ENCODE measurements around the gene OFD1.
A peak's percentile ranks its signal among the peaks of the same experiment; 100 is the strongest.

OFD1 gene, protein sequence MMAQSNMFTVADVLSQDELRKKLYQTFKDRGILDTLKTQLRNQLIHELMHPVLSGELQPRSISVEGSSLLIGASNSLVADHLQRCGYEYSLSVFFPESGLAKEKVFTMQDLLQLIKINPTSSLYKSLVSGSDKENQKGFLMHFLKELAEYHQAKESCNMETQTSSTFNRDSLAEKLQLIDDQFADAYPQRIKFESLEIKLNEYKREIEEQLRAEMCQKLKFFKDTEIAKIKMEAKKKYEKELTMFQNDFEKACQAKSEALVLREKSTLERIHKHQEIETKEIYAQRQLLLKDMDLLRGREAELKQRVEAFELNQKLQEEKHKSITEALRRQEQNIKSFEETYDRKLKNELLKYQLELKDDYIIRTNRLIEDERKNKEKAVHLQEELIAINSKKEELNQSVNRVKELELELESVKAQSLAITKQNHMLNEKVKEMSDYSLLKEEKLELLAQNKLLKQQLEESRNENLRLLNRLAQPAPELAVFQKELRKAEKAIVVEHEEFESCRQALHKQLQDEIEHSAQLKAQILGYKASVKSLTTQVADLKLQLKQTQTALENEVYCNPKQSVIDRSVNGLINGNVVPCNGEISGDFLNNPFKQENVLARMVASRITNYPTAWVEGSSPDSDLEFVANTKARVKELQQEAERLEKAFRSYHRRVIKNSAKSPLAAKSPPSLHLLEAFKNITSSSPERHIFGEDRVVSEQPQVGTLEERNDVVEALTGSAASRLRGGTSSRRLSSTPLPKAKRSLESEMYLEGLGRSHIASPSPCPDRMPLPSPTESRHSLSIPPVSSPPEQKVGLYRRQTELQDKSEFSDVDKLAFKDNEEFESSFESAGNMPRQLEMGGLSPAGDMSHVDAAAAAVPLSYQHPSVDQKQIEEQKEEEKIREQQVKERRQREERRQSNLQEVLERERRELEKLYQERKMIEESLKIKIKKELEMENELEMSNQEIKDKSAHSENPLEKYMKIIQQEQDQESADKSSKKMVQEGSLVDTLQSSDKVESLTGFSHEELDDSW

GRCh38 chrX:13734278-13735172, at the start of gene OFD1, which contains the start of gene TRAPPC2:
OFD1 (plus strand) TSS chrX:13734748; CDS start chrX:13735072, 324 bp downstream.
TRAPPC2 (minus strand) TSS chrX:13734620; CDS start chrX:13719963, 14,657 bp downstream.
- DNase-seq = peak; percentile 96

GRCh38 chrX:13685126-13685763, 49.3 kb upstream of the OFD1 start:
- DNase-seq = no peak

- no peak for DNase-seq
Observed at GRCh38 chrX:13687203-13687602, 47.3 kb upstream of the OFD1 start.

DNA sequence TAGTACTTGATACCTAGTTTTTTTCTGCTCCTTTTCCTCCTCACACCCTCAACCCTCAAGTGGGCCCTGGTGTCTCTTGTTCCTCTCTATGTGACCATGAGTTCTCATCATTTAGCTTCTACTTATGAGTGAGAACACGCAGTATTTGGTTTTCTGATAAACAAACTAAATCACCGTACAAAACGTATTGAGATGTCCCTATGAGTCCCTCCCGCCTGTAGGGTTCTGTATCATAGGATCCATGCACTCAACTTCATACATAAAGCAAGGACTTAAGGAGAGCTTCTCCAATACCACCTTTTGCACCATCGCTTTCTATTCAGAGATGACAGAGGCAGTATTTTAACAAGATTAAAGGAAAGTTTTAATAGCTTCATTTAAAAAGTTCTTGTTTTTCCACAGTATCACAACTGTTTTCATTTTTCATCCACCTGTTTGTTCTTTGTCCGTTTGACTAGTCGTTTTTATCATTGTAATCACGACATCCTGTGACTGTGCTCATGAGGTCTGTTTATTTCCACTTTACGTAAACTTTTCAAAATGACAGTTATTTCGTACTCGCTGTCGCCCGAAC, 46.1 kb upstream of the OFD1 start:
- DNase-seq = no peak

- DNase-seq = peak; percentile 77
Observed at GRCh38 chrX:13688958-13689740, 45.4 kb upstream of the OFD1 start, which contains the start of gene RAB9A. RAB9A (plus strand) TSS chrX:13689128; CDS start chrX:13708747, 19,619 bp downstream.

DNA sequence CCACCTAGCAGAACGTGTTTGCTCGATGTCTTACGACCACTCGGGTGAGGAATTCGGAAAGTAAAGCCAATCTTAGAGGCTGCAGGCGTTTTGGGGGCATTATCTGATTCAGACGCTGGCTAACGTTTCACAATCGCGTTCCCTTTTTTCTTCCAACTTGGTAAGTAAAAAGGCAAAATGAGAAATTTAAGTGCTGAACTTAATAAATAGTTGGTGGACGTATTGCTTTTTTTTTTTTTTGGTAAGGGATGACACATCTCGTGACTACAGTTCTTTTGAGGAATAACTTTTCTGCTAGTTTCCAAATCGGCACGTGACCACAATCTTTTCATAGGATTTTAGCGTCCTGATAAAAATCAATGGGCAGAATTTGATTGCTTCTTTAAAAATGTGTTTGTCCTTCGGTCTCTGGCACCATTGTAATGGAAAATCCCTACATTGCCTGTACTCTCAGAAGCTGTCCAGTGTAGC, 44.8 kb upstream of the OFD1 start:
- DNase-seq = no peak

- no peak for DNase-seq
Observed at GRCh38 chrX:13690836-13691235, 43.7 kb upstream of the OFD1 start.

GRCh38 chrX:13691841-13692371, 42.6 kb upstream of the OFD1 start:
- no peak for DNase-seq

GRCh38 chrX:13692771-13693231, 41.7 kb upstream of the OFD1 start:
- DNase-seq = no peak

GRCh38 chrX:13693341-13693961, 41.1 kb upstream of the OFD1 start:
- no peak for DNase-seq

DNA sequence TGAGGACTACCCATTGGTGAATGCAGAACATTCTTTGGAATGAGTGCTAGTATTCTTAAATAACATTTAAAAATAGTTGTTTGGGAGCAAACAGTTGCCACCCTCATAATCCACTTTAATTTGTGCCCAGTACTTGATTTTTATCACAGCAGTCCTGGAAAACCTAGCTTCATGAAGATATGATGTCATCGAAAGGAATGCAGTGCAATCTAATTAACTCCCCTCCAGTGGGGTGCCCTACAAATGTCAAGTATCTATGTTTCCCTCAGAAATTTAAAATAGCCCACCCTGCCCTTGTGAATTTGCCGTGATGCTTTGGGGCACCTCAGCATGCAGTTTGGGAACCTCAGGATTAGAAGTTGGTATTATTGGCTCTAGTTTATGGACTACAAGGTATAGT, 40.2 kb upstream of the OFD1 start:
- DNase-seq = no peak

- DNase-seq = no peak
Observed at GRCh38 chrX:13694983-13695382, 39.6 kb upstream of the OFD1 start.

- DNase-seq = no peak
Observed at GRCh38 chrX:13695601-13696115, 38.9 kb upstream of the OFD1 start.

- no peak for DNase-seq
Observed at GRCh38 chrX:13697455-13697854, 37.1 kb upstream of the OFD1 start.

DNA sequence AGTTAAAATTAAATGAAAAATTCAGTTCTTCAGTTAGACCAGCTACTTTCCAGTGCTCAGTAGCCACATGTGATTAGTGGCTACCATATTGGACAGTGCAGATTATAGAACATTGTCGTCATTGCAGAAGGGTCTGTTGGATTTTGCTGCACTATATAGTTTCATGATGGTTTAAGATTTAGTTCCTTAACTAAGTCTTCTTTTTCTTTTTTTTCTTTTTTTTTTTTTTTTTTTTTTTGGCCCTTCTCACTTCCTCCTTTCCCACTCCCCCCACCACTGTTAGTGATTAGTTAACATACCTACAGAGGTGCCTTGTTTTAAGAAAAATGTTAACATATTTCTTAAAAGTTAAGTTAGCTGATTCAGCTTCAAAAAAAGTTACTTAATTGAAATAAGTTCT, 36.6 kb upstream of the OFD1 start:
- no peak for DNase-seq

GRCh38 chrX:13698432-13698831, 36.1 kb upstream of the OFD1 start:
- no peak for DNase-seq

DNA sequence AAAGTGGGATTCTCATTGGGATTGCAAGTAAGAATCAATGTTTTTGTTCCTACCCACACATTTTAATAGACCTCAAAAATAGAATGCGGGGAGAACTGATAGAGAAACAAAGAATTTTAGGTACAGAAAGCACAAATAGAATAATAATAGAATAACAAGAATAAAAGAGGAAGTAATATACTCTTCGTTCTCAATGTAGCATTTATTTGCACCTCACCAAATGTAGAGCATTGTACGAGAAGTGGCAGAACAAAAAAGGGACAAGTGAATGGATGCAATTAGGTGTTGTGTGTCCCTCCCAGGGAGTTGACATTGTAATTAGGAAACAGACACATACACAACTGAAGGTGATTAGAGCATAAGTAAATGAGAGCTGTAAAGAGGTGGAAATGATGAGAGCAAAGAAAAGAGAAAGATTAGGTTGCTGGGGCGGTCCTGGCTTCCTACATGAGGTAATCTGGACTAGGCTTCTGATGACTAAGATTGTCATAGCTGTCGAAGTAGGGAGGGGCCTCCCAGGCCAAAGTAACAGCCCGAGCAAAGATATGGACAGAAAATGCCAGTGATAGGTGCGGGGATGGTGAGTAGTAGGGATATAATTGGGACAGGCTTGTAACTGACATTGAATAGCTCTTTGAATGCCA, 35.2 kb upstream of the OFD1 start:
- DNase-seq = no peak

GRCh38 chrX:13700380-13700779, 34.2 kb upstream of the OFD1 start:
- no peak for DNase-seq
